ENCODE measurements around the gene POLN.

DNA sequence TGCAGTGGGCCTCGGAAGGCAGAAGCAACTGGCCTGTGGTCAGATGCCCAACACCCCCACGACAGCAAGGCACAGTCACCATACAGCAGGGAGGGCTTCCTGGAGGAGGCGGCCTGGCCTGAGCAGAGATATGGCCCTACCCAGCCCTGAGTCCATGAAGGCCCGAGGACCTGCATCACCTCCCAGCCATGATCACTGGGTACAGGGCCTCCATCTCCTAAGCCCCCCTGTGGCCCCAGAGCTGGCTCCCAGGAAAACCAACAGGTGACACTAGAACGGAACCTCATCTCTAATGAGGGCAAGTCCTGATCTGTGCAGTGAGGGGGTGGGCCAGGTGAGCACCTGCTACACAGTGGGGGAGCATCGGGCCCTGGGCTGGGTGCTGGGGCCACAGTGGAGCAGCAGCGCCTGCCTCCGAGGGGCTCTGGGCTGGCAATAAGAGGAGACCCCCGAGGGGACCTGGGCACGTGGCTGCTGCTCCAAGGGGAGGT is 46.2 kb upstream of the POLN start:
- TF ChIP-seq POLR2A (IDR thresholded peaks at IDR 0.05): no peak
- TF ChIP-seq, protein P1, sequence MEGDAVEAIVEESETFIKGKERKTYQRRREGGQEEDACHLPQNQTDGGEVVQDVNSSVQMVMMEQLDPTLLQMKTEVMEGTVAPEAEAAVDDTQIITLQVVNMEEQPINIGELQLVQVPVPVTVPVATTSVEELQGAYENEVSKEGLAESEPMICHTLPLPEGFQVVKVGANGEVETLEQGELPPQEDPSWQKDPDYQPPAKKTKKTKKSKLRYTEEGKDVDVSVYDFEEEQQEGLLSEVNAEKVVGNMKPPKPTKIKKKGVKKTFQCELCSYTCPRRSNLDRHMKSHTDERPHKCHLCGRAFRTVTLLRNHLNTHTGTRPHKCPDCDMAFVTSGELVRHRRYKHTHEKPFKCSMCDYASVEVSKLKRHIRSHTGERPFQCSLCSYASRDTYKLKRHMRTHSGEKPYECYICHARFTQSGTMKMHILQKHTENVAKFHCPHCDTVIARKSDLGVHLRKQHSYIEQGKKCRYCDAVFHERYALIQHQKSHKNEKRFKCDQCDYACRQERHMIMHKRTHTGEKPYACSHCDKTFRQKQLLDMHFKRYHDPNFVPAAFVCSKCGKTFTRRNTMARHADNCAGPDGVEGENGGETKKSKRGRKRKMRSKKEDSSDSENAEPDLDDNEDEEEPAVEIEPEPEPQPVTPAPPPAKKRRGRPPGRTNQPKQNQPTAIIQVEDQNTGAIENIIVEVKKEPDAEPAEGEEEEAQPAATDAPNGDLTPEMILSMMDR (IDR thresholded peaks at IDR 0.05): no peak
